Transverse colon (tissue), 4 donors: Measurements from ENCODE around the gene STK17B. TPM values are rescaled to one million over a fixed set of nuclear protein-coding genes. Genes with fewer than 3 reads are reported as not detected.

Source experiments
- DNase-seq: peaks from one replicate; pipeline ENCODE4 v3.0.0-alpha.2; 2019
- H3K27ac ChIP-seq, 4 donors: fragments of 200-600 bp; sonication (generic); 2 replicates each; pipeline ENCODE4 v1.5.1; 2016 to 2018; ENCODE audit warnings: inconsistent platforms in 4 of 4
- H3K27me3 ChIP-seq: fragments of 200-600 bp; sonication (generic); 2 replicates; pipeline ENCODE4 v1.5.1; 2017; ENCODE audit warnings: inconsistent platforms
- H3K36me3 ChIP-seq, 4 donors: fragments of 200-600 bp; sonication (generic); 2 replicates each; pipeline ENCODE4 v1.5.1; 2017 to 2019; ENCODE audit warnings: inconsistent platforms in 4 of 4
- H3K4me1 ChIP-seq, 4 donors: fragments of 200-600 bp; sonication (generic); 2 replicates each; pipeline ENCODE4 v1.5.1; 2017 to 2020; ENCODE audit warnings: inconsistent platforms in 4 of 4
- H3K4me3 ChIP-seq, 4 donors: fragments of 200-600 bp; sonication (generic); 1 replicate in 1 of 4; 2 replicates in 3 of 4; pipeline versions ENCODE4 v1.5.1 to v1.6.1; 2017 to 2019; ENCODE audit warnings: inconsistent platforms in 4 of 4
- H3K9me3 ChIP-seq, 2 donors: fragments of 200-600 bp; sonication (generic); 2 replicates each; pipeline ENCODE4 v1.5.1; 2017 to 2019; ENCODE audit warnings: inconsistent platforms in 2 of 2
- CTCF ChIP-seq, 5 experiments: fragments of 200-600 bp in 3 of 5; fragments of 450-650 bp in 2 of 5; sonication (generic) in 3 of 5; IDR thresholded peaks; 1 replicate in 2 of 5; 2 replicates in 3 of 5; pipeline ENCODE4 v1.5.1; 2016 to 2017; ENCODE audit warnings: antibody characterized with exemption in 5 of 5, inconsistent platforms in 3 of 5, mild to moderate bottlenecking in 2 of 5, moderate library complexity in 1 of 5
- EP300 ChIP-seq: sonication (generic); formaldehyde crosslinking; IDR thresholded peaks from one replicate; pipeline ENCODE4 v1.6.1; 2017; ENCODE audit warnings: antibody characterized with exemption, low read depth
- POLR2A ChIP-seq: fragments of 450-650 bp; IDR thresholded peaks from one replicate; pipeline ENCODE4 v1.6.1; 2016; ENCODE audit warnings: antibody characterized with exemption, mild to moderate bottlenecking, moderate library complexity
- POLR2AphosphoS5 ChIP-seq, 3 donors: sonication (generic); formaldehyde crosslinking; IDR thresholded peaks; one replicate each; pipeline ENCODE4 v1.6.1; 2016; ENCODE audit warnings: antibody characterized with exemption in 3 of 3
- WGBS, 2 donors: methylation state at CpG; one replicate each; pipeline ENCODE4 v1.1.5; 2018; ENCODE audit warnings: low coverage in 1 of 2; 5-methylcytosine and 5-hydroxymethylcytosine counted together
- in situ Hi-C, 4 donors: fragments of 200-750 bp; cut with MboI; loops; one replicate each; pipeline versions ENCODE4 v1.15.0 to v1.15.1; 2017; ENCODE audit warnings: low sequenced_read_pairs in 3 of 4, low pct_ligation_motif_present in 1 of 4, low pct_unique_long_range_greater_than_20kb in 1 of 4
- intact Hi-C: fragments of 100-400 bp; cut with DNase I; formaldehyde crosslinking; loops from one replicate; pipeline ENCODE4 v1.15.1; 2023; ENCODE audit warnings: low total_unique reads
- total RNA-seq, 4 donors: library from RNA; depleted of rRNA; stranded (reverse); fragments of >200 nt; gene quantifications; one replicate each; pipeline ENCODE4 v1.1.0, GENCODE V29; 2016

The STK17B gene
- total RNA-seq, 4 donors from 2014 or later = 16.7 to 80.3 (median 67.3) TPM

- H3K27me3 ChIP-seq = no peaks in the 10 kb centered on the region
- H3K4me1 ChIP-seq = no peaks in the 10 kb centered on the region
- H3K36me3 ChIP-seq = no peaks in the 10 kb centered on the region
- in situ Hi-C loops (loop anchor here in 1 of 4 donors (25.0 kb wide), 1 partner anchor 359 kb away; no protein-coding TSS in a partner anchor), intact Hi-C loops (no loop called here)
- no peak overlapping the region for H3K27ac ChIP-seq
- TF ChIP-seq CTCF (IDR thresholded peaks at IDR 0.05) = no peak
- no peak for TF ChIP-seq EP300
- TF ChIP-seq POLR2A = no peak
- TF ChIP-seq POLR2AphosphoS5 (IDR thresholded peaks at IDR 0.05) = no peak
- H3K9me3 ChIP-seq = no peaks in the 10 kb centered on the region
- 90 to 94% methylated on average over 2 of the region's 2 CpGs for WGBS, 2 donors
- no peak for DNase-seq
- H3K4me3 ChIP-seq = no peak overlapping the region
Measured at GRCh38 chr2:196103626-196104025, 67.8 kb downstream of the STK17B start.

GRCh38 chr2:196101325-196101991 is 69.9 kb downstream of the STK17B start:
- Histone ChIP-seq H3K27ac (peak overlapping the region in 1 of 4 donors; percentile 10), H3K27me3 (no peaks in the 10 kb centered on the region), H3K4me1 (peaks cover 0 to 6% (median 3%) of the 10 kb centered on the region in 4 donors), H3K4me3 (no peak overlapping the region), H3K9me3 (no peaks in the 10 kb centered on the region), H3K36me3 (no peaks in the 10 kb centered on the region)
- TF ChIP-seq POLR2A = no peak
- no peak for TF ChIP-seq CTCF (IDR thresholded peaks at IDR 0.05)
- TF ChIP-seq EP300 = no peak
- TF ChIP-seq POLR2AphosphoS5 (IDR thresholded peaks at IDR 0.05) = no peak
- intact Hi-C loops = no loop called here
- in situ Hi-C loops = loop anchor here in 1 of 4 donors (25.0 kb wide), 1 partner anchor 361 kb away; no protein-coding TSS in a partner anchor
- WGBS, 2 donors = 35 to 50% methylated on average over 4 to 6 of the region's 6 CpGs
- peak; percentile 30 for DNase-seq

DNA sequence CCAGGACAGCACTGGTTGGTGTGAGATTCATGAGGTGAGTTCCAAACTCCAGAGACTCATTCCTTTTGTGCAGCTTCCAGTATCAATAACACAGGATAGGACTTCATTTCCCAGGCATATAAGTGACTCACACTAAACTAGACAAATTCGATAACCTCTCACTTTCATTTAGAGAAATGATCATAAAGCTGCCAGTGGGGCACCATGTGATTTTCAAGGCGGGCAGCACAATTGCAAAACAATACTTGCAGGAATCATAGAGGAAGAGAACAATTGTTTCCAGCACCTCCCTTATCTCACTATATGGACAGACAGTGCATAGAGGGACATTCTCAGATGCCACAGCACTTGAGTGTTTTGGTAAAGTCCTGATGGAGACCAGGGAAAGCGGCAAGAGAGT is 71.5 kb downstream of the STK17B start:
- H3K4me1 ChIP-seq = peaks cover 0 to 6% (median 3%) of the 10 kb centered on the region in 4 donors
- in situ Hi-C loops (loop anchor here in 1 of 4 donors (25.0 kb wide), 2 partner anchors 187 to 362 kb away; no protein-coding TSS in a partner anchor), intact Hi-C loops (no loop called here)
- TF ChIP-seq CTCF (IDR thresholded peaks at IDR 0.05) (no peak), POLR2AphosphoS5 (IDR thresholded peaks at IDR 0.05) (no peak), POLR2A (no peak), EP300 (no peak)
- no peaks in the 10 kb centered on the region for H3K27me3 ChIP-seq
- WGBS, 2 donors = 78 to 100% methylated on average over 2 to 3 of the region's 3 CpGs
- no peak overlapping the region for H3K27ac ChIP-seq
- no peaks in the 10 kb centered on the region for H3K9me3 ChIP-seq
- no peaks in the 10 kb centered on the region for H3K36me3 ChIP-seq
- no peak overlapping the region for H3K4me3 ChIP-seq
- DNase-seq = no peak

DNA sequence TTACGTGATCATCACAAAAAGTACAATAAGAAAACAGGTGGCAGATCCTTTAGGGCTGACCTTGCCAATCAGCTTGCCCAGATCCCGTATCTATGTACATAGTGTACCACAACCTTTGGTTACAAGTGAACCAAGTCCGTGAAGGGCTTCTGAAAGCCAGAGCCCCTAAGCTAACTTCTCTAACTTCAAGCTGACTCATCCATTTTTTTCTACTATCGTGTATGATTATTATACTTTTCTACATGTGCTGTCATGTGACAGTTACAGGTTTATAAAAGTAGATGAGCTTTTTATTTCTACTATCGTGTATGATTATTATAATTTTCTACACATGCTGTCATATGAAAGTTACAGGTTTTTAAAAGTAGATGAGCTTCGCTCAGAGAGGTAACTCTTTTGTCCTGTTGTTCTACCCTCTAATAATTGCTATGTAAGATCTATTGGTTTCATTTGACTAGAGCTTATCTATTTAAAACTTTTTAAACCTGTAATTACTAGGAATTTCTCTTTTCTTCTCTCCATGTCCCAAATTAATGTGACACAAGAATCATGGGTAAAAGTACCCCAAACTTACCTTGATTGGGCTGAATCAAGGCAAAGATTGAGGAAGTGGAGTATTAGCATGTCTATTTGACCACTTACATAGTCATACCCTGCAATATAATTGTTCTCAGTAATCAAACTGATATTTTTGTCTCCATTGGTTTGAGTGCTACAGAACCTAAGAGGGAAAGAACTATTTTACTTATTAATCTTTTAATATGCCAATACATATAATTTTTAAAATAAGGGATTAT is 73.3 kb downstream of the STK17B start:
- in situ Hi-C loops = loop anchor here in 1 of 4 donors (25.0 kb wide), 1 partner anchor 189 kb away; no protein-coding TSS in a partner anchor
- Histone ChIP-seq H3K27ac (no peak overlapping the region), H3K4me3 (no peak overlapping the region), H3K9me3 (no peaks in the 10 kb centered on the region), H3K36me3 (no peaks in the 10 kb centered on the region), H3K4me1 (peaks cover 0 to 6% (median 3%) of the 10 kb centered on the region in 4 donors), H3K27me3 (no peaks in the 10 kb centered on the region)
- DNase-seq = no peak
- WGBS, 2 donors = 79 to 85% methylated on average over 6 of the region's 6 CpGs
- intact Hi-C loops = no loop called here
- TF ChIP-seq POLR2AphosphoS5 (IDR thresholded peaks at IDR 0.05) (no peak), EP300 (no peak), CTCF (IDR thresholded peaks at IDR 0.05) (no peak), POLR2A (no peak)
